Activated T-cell treated with anti-CD3 and anti-CD28 coated beads for 1 hour (primary cell): Measurements from ENCODE around the gene FGFR3.

Experiments
- DNase-seq: peaks from one replicate; pipeline ENCODE4 v3.0.0-alpha.2; 2020; ENCODE audit warnings: low read depth

Gene FGFR3

GRCh38 chr4:1770791-1771231 lies 22.3 kb upstream of the FGFR3 start:
- DNase-seq = no peak

- DNase-seq = no peak
Measured at GRCh38 chr4:1771555-1772305, 21.4 kb upstream of the FGFR3 start.

- no peak for DNase-seq
Measured at GRCh38 chr4:1772853-1773538, 20.1 kb upstream of the FGFR3 start.

GRCh38 chr4:1773754-1774153 lies 19.3 kb upstream of the FGFR3 start:
- no peak for DNase-seq

- no peak for DNase-seq
Measured at GRCh38 chr4:1775731-1776500, 17.2 kb upstream of the FGFR3 start.

- DNase-seq = no peak
Measured at GRCh38 chr4:1776521-1777161, 16.5 kb upstream of the FGFR3 start.

GRCh38 chr4:1777822-1778641 lies 15.1 kb upstream of the FGFR3 start:
- DNase-seq = no peak

- DNase-seq = no peak
Measured at GRCh38 chr4:1778642-1779392, 14.3 kb upstream of the FGFR3 start.

GRCh38 chr4:1779588-1780382 lies 13.3 kb upstream of the FGFR3 start:
- no peak for DNase-seq

GRCh38 chr4:1780435-1780834 lies 12.7 kb upstream of the FGFR3 start:
- DNase-seq = no peak

GRCh38 chr4:1783015-1783414 lies 10.1 kb upstream of the FGFR3 start:
- no peak for DNase-seq

- no peak for DNase-seq
Measured at GRCh38 chr4:1783970-1784369, 9.1 kb upstream of the FGFR3 start.

- no peak for DNase-seq
Measured at GRCh38 chr4:1784395-1784788, 8.7 kb upstream of the FGFR3 start.

GRCh38 chr4:1784789-1785591 lies 8.1 kb upstream of the FGFR3 start:
- DNase-seq = no peak

- no peak for DNase-seq
Measured at GRCh38 chr4:1785592-1785991, 7.5 kb upstream of the FGFR3 start.

GRCh38 chr4:1786544-1787362 lies 6.3 kb upstream of the FGFR3 start:
- no peak for DNase-seq

GRCh38 chr4:1787411-1788077 lies 5.5 kb upstream of the FGFR3 start:
- no peak for DNase-seq
